Measurements from ENCODE around the gene SDHA.
"Not testable (repeated sequence)": the region's sequence is repeated elsewhere in the genome, so short reads cannot be mapped to it uniquely, and the experiment has no call there.

DNA sequence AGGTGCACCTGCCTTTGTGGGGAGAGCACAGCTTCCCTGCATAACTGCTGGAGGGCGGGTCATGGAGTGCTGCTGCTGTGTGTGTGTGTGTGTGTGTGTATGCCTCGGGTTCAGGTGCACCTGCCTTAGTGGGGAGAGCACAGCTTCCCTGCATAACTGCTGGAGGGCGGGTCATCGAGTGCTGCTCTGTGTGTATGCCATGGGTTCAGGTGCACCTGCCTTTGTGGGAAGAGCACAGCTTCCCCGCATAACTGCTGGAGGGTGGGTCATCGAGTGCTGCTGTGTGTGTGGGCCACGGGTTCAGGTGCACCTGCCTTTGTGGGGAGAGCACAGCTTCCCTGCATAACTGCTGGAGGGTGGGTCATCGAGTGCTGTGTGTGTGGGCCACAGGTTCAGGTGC lies 84.3 kb downstream of the SDHA start:
- TF ChIP-seq, protein P1, sequence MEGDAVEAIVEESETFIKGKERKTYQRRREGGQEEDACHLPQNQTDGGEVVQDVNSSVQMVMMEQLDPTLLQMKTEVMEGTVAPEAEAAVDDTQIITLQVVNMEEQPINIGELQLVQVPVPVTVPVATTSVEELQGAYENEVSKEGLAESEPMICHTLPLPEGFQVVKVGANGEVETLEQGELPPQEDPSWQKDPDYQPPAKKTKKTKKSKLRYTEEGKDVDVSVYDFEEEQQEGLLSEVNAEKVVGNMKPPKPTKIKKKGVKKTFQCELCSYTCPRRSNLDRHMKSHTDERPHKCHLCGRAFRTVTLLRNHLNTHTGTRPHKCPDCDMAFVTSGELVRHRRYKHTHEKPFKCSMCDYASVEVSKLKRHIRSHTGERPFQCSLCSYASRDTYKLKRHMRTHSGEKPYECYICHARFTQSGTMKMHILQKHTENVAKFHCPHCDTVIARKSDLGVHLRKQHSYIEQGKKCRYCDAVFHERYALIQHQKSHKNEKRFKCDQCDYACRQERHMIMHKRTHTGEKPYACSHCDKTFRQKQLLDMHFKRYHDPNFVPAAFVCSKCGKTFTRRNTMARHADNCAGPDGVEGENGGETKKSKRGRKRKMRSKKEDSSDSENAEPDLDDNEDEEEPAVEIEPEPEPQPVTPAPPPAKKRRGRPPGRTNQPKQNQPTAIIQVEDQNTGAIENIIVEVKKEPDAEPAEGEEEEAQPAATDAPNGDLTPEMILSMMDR (IDR thresholded peaks at IDR 0.05), result not testable (repeated sequence)
- TF ChIP-seq TCF7L2 (IDR thresholded peaks at IDR 0.05; ENCODE audit: low read depth, low read length); SIN3A (IDR thresholded peaks at IDR 0.05; ENCODE audit: borderline replicate concordance, insufficient read depth, low read depth, low read length); POLR2AphosphoS5 (IDR thresholded peaks at IDR 0.05; ENCODE audit: low read depth, low read length): not testable (repeated sequence)
- TF ChIP-seq, protein P2, sequence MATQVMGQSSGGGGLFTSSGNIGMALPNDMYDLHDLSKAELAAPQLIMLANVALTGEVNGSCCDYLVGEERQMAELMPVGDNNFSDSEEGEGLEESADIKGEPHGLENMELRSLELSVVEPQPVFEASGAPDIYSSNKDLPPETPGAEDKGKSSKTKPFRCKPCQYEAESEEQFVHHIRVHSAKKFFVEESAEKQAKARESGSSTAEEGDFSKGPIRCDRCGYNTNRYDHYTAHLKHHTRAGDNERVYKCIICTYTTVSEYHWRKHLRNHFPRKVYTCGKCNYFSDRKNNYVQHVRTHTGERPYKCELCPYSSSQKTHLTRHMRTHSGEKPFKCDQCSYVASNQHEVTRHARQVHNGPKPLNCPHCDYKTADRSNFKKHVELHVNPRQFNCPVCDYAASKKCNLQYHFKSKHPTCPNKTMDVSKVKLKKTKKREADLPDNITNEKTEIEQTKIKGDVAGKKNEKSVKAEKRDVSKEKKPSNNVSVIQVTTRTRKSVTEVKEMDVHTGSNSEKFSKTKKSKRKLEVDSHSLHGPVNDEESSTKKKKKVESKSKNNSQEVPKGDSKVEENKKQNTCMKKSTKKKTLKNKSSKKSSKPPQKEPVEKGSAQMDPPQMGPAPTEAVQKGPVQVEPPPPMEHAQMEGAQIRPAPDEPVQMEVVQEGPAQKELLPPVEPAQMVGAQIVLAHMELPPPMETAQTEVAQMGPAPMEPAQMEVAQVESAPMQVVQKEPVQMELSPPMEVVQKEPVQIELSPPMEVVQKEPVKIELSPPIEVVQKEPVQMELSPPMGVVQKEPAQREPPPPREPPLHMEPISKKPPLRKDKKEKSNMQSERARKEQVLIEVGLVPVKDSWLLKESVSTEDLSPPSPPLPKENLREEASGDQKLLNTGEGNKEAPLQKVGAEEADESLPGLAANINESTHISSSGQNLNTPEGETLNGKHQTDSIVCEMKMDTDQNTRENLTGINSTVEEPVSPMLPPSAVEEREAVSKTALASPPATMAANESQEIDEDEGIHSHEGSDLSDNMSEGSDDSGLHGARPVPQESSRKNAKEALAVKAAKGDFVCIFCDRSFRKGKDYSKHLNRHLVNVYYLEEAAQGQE (IDR thresholded peaks at IDR 0.05; ENCODE audit: insufficient read depth in 1 of 2, low read depth in 2 of 2, low read length in 1 of 2), result not testable (repeated sequence)

All from Panc1 (cell line).